Measurements from ENCODE around the gene GTF3C6.
"Not testable (repeated sequence)": the region's sequence is repeated elsewhere in the genome, so short reads cannot be mapped to it uniquely, and the experiment has no call there.

The GTF3C6 gene

DNA sequence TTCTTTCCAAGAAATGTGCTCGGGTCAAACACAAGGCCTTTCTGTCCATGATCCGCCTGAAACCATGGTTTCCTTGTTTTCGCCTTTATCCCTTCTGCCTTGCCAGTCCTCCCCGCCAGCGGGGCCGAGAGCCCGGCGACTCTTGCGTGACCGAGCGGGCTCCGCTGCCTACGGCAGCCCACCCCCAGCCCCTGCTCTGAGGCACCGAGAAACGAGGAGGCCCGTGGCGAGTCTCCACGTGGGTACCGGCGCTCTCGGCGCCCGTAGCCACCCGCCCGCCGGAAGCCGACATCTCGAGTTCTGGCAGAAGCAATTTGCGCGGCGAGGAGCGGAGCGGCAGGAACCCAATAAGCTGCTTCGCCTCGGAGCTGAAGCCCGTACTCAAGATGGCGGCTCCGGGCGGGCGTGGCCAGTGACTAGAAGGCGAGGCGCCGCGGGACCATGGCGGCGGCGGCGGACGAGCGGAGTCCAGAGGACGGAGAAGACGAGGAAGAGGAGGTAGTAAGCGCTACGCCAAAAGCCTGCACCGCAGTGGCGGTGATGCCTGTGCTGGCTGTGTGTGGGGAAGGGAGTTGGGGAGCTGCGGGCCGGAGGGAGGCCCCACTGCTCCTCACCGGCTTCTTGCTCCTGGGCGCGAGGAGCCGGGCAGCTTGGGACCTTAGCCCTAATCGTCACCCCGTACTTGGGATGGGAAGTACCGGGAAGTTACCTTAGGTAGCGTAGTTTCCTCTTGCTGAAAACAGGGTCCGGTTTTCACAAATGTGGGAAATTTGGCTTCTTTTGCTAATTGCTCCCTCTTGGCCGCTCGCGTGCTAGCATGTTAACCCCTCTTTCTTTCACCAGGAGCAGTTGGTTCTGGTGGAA lies at the start of gene GTF3C6:
Gene GTF3C6 (plus strand): TSS at position 378 of the 864 bp plus-strand sequence. CDS start 64 bp downstream, at position 442.
- peak; percentile 95 for DNase-seq

DNA sequence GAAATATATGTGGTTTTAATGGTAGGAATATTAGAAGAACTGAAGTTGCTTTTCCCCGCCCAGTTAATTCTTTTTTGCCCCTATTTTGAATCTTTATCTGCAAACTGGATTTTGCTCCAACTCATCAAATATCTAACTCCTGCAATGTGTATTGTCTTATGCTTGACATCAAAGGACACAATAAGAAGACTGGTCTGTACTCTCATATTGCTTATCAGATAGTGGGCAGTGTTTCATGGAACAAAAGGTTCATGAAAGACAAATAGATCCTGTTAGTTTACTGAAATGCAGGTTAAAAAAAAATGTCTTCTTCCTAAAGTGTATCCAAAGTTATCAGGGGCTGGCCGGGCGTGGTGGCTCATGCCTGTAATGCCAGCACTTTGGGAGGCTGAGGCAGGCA lies 27.7 kb upstream of the GTF3C6 start:
- peak; percentile 71 for DNase-seq

- DNase-seq = no peak
Measured at GRCh38 chr6:110933912-110934311, 24.6 kb upstream of the GTF3C6 start.

GRCh38 chr6:110934381-110934898 lies 24.1 kb upstream of the GTF3C6 start:
- DNase-seq = no peak

GRCh38 chr6:110935171-110935570 lies 23.3 kb upstream of the GTF3C6 start:
- no peak for DNase-seq

DNA sequence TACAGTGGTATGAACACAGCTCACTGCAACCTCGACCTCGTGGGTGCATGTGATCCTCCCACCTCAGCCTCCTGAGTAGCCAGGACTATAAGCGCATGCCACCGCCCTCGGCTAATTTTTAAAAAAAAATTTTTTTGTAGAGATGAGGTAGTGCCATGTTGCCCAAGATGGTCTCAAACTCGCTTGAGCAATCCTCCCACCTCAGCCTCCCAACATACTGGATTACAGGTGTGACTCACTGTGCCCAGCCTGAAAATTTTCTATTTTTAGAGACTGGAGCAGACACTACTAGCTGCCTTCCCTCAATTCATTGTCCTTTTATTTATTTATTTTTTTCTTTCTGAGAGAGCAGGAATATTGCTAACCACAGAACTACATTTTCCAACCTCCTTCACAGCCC lies 20.3 kb upstream of the GTF3C6 start:
- no peak for DNase-seq

DNA sequence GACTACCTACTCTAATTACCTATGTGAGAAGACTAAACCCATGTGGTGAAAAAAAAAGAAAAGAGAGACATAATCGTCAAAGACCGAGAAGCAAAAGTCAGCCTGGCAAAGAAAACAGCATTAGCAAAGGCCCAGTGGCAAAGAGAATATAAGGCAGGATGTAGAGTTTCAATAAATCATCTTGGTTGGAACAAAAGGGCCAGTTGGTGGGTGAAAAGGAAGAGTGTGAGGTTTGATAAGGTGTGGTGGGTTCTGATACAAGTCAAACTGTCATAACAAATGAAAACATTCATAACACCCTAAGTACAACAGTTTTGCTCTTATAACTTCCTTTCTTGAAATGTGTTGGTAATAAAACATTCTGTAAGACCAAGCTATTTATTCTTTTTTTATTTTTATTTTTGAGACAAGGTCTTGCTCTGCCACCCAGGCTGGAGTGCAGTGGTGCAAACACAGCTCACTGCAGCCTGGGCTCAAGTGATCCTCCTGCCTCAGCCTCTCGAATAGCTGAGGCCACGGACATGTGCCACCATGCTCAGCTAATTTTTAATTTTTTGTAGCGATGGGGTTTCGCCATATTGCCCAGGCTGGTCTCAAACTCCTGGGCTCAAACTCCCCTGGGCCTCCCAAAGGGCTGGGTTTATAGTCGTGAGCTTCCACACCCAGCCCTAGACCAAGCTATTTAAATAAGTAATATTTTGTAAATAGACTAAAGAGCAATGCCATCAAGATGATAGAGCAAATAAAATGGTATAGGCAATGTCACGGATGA lies 18.9 kb upstream of the GTF3C6 start:
- peak; percentile 92 for DNase-seq

- DNase-seq = peak; percentile 90
Measured at GRCh38 chr6:110944681-110945151, 13.8 kb upstream of the GTF3C6 start.

DNA sequence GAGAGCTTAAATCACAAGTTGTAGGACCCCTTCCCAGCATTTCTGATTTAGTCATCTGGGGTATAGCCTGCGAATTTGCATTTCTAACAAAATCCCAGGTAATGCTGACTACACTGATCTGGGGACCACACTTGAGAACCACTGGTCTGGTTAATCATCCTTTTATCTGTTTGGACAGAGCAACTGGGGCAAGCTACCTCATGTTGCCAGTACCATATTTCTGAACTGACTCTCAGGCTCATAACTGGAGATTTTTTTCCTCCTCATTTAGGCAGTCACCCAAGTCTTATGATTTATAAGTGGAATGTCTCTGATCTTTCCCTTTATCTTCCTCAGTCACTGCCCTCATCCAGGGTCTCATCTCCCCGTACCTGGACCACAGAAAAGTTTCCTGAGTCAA lies 12.0 kb upstream of the GTF3C6 start:
- no peak for DNase-seq

DNA sequence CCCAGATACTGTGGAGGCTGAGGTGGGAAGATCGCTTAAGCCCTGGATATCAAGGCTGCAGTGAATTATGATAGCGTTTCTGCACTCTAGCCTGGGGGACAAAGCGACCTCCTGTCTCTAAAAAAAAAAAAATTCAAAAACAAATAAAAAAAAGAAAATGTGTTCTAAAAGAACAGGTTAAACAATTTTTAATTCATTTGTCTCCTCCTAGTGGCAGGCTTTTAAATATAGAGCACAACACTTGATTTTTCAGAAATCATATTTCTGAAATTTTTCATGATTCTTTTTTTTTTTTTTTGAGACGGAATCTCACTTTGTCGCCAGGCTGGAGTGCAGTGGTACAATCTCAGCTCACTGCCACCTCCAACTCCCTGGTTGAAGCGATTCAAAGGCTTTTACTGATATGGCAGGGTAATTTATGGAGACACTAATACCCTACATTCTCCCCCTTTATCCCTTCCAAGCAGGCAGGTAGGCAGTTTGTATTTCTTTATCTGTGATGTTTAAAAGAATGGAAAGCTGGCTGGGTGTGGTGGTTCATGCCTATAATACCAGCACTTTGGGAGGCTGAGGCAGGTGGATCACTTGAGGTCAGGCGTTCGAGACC lies 8.7 kb upstream of the GTF3C6 start:
- peak; percentile 70 for DNase-seq

GRCh38 chr6:110950440-110950839 lies 8.1 kb upstream of the GTF3C6 start:
- DNase-seq = no peak

GRCh38 chr6:110951008-110951407 lies 7.5 kb upstream of the GTF3C6 start:
- DNase-seq = no peak

- DNase-seq = no peak
Measured at GRCh38 chr6:110951986-110952794, 6.3 kb upstream of the GTF3C6 start.

DNA sequence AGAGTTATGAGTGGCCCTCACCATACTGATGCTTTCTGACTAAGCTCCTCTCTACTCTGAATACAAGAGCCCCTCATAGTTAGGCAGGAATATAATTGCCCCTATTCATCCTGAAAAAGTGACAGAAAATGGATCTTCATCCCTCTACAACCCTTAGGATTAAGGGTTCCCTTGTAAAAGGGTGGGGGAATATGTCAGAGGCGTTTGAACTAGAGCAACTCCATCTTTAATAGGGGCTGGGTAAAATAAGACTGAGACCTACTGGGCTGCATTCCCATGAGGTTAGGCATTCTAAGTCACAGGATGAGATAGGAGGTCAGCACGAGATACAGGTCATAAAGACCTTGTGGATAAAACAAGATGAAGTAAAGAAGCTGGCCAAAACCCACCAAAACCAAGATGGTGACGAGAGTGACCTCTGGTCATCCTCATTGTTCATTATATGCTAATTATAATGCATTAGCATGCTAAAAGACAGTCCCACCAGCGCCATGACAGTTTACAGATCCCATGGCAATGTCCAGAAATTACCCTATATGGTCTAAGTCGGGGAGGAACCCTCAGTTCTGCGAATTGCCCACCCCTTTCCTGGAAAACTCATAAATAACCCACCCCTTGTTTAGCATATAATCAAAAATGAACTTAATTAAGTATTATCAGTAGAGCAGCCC lies 4.7 kb upstream of the GTF3C6 start:
- DNase-seq = no peak

- no peak for DNase-seq
Measured at GRCh38 chr6:110960014-110960390, 1.5 kb downstream of the GTF3C6 start.

DNA sequence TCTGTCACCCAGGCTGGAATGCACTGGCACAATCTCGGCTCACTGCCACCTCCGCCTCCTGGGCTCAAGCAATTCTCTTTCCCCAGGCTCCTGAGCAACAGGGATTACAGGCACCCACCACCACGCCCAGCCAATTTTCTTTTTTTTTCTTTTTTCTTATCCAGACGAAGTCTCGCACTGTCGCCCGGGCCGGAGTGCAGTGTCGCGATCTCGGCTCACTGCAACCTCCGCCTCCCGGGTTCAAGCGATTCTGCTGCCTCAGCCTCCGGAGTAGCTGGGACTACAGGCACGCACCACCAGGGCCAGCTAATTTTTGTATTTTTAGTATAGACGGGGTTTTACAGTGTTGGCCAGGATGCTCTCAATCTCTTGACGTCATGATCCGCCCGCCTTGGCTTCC lies 4.1 kb downstream of the GTF3C6 start:
- not testable (repeated sequence) for DNase-seq

DNA sequence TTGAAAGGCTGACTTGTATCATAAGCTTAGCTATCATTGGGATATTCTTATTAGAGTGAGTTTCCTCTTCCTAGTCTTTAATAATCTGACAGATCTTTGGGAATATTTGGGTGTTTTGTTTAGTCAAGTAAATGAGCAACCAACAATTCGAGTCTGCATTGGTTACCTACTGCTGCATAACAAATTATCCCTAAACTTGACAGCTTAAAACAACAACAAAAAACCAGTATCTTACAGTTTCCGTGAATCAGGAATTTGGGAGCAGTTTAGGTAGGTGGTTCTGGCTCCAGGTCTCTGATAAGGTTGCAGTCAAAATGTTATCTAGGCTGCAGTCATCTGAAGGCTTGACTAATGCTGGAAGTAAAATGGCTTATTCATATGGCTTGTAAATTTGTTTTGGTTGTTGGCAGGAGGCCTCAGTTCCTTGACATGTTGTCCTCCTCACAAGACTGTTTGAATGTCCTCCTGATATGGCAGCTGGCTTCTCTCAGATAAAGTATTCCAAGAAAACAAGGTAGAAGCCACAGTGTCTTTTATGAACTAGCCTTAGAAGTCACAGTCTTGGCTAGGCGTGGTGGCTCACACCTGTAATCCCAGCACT lies 7.2 kb downstream of the GTF3C6 start:
- peak; percentile 91 for DNase-seq

GRCh38 chr6:110968661-110969060 lies 10.2 kb downstream of the GTF3C6 start:
- DNase-seq = not testable (repeated sequence)

DNA sequence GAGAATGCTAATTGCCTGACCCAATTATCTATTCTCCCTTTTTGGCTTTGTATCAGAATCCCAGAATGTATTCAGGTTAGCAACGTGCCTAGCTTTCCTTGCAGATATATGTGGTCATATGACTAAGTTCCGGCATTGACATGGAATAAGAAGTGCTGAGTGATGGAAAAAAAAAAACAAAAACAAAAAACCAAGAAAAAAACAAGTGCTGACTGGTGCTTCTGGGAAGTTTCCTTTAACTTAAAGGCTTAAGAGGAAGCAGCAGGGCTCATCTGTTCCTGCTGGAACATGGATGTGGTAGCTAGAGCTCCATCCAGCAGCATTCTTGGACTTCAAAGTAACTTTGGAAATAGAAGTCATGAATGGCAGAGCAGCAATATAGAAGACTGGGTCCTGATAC lies 13.0 kb downstream of the GTF3C6 start:
- DNase-seq = no peak

- no peak for DNase-seq
Measured at GRCh38 chr6:110976575-110976974, 18.1 kb downstream of the GTF3C6 start.

DNA sequence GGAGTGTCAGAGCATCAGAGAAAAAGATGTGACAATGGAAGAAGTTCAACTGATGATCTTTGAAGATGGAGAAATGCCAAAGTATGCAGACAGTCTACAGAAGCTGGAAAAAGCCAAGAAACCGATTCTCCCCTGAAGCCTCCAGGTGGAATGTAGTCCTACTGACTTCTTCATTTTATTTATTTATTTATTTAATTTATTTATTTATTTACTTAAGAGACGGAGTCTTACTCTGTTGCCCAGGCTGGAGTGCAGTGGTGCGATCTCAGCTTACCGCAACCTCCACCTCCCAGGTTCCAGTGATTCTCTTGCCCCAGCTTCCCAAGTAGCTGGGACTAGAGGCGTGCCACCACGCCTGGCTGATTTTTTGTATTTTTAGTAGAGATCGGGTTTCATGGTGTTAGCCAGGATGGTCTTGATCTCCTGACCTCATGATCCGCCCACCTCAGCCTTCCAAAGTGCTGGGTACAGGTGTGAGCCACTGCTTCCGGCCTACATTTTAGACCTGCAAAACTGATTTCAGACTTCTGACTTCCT lies 21.1 kb downstream of the GTF3C6 start:
- DNase-seq = no peak

Measured in hematopoietic multipotent progenitor cell treated with erythropoietin and hydrocortisone succinate and interleukin-3 and kit ligand, for 8 days (in vitro differentiated cells).